Omental fat pad (tissue), 4 donors: Measurements from ENCODE around the gene BARD1. TPM values are rescaled to one million over a fixed set of nuclear protein-coding genes. Genes with fewer than 3 reads are reported as not detected.
"Not testable (repeated sequence)": the region's sequence is repeated elsewhere in the genome, so short reads cannot be mapped to it uniquely, and the experiment has no call there.

ENCODE experiments used
- ATAC-seq: fragments of 150-250 bp; one replicate; pipeline ENCODE4 v1.9.1; 2016; ENCODE audit warnings: mild to moderate bottlenecking, moderate library complexity; ENCODE audit not compliant: low FRiP score
- DNase-seq: peaks from one replicate; pipeline ENCODE4 v3.0.0-alpha.2; 2019; ENCODE audit warnings: low spot score
- total RNA-seq, 4 donors: library from RNA; depleted of rRNA; stranded (reverse); fragments of >200 nt; gene quantifications; one replicate each; pipeline ENCODE4 v1.1.0, GENCODE V29; 2016
- TF ChIP-seq, protein P1 (sequence below), 3 donors: fragments of 450-650 bp; IDR thresholded peaks; one replicate each; pipeline ENCODE4 v1.5.1; 2016 to 2017; ENCODE audit warnings: antibody characterized with exemption in 3 of 3, mild to moderate bottlenecking in 3 of 3, moderate library complexity in 2 of 3

Gene BARD1
- total RNA-seq, 4 donors from 2014 or later, result 3.3 to 9.6 (median 4.2) TPM

DNA sequence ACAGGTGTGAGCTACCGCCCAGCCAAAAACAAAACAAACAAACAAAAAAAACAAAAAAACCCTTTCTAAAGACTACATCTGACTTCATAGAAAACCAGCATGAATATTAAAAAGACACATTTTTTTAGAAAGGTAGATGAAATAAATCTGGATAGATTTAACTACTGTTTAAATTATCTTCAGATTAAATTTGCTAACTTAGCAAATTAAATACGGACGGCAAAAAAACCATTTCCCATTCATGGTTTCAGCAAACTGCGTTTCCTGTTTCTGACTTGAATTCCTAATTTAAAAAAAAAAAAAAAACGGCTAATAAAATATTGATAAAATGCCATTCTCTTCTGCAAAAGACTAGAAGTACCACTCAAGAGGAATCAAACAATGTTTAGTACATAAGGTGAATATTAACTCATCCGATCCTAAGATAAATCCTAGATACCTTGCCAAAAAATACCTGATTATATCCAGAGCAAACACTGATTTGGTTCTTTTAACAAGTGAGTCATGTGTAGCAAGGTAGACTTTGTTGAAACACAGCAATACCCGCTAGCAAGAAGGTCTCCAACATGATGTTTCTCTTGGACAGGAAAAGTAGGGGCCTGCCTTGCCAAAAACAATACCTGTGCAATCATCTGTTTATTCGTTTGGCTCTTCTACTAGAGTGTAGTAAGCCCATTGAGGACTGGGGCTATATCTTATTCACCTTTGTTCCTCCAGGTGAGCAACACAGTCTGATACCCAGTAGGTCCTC lies 96.2 kb downstream of the BARD1 start:
- TF ChIP-seq, protein P1, sequence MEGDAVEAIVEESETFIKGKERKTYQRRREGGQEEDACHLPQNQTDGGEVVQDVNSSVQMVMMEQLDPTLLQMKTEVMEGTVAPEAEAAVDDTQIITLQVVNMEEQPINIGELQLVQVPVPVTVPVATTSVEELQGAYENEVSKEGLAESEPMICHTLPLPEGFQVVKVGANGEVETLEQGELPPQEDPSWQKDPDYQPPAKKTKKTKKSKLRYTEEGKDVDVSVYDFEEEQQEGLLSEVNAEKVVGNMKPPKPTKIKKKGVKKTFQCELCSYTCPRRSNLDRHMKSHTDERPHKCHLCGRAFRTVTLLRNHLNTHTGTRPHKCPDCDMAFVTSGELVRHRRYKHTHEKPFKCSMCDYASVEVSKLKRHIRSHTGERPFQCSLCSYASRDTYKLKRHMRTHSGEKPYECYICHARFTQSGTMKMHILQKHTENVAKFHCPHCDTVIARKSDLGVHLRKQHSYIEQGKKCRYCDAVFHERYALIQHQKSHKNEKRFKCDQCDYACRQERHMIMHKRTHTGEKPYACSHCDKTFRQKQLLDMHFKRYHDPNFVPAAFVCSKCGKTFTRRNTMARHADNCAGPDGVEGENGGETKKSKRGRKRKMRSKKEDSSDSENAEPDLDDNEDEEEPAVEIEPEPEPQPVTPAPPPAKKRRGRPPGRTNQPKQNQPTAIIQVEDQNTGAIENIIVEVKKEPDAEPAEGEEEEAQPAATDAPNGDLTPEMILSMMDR (IDR thresholded peaks at IDR 0.05), result no peak
- ATAC-seq (no peak), DNase-seq (no peak)

DNA sequence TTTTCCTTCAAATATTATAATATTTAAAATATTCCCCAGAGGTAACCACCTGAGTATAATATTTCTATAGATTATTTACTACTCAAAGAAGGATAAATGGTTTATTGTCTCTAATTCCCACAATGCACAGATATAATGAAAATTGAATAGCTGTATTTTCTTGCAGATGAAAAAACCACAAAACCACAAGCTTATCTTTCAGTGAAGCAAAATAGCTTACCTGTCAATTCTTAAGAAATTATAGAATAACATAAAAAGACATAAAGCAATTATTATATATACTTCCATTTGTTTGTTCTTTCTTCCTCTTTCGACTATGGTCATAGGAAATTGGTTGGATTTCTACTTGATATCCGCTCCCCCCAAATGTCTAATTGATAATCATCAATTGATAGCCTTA lies 98.8 kb downstream of the BARD1 start:
- TF ChIP-seq, protein P1 (IDR thresholded peaks at IDR 0.05), result no peak
- ATAC-seq (no peak), DNase-seq (no peak)

DNA sequence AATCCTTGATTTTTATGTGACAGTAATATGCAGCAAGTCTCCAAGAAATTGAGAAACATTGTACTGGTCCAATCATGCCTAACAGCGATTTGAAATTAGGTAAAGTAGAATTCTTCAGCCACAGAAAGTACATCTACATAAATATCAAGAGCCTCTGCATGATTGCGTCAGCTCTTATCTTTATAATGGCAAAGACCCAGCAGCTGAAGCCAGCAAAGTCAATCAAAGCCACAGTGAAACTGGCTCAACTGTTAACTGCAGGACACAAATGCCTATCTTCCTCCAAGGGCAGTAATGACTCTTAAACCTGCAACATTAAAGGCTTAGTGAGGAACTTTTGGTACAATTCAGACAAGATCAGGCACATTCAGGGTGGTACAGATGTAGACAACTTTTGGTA lies 102.5 kb downstream of the BARD1 start:
- ATAC-seq (no peak), DNase-seq (no peak)
- TF ChIP-seq, protein P1 (IDR thresholded peaks at IDR 0.05), result no peak

DNA sequence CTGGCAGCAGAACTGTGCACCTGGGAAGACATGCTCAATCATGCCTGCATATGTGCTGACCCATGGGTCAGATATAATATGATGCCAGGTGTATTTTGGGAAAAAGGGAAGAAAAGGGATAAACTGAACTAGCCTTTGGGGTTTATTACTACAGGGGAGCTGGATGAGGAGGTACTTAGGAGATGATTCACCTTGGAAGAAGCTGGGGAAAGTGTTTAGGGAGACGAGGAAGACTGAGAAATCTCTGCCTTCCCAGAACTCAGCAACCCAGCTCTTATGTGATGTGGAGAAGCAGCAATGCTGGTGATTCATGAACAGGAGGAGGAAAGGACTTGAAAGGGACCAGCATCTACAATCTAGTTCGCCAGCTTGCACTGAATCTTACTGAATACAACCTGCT lies 110.2 kb downstream of the BARD1 start:
- TF ChIP-seq, protein P1 (IDR thresholded peaks at IDR 0.05), result no peak
- DNase-seq, result no peak
- no peak for ATAC-seq

DNA sequence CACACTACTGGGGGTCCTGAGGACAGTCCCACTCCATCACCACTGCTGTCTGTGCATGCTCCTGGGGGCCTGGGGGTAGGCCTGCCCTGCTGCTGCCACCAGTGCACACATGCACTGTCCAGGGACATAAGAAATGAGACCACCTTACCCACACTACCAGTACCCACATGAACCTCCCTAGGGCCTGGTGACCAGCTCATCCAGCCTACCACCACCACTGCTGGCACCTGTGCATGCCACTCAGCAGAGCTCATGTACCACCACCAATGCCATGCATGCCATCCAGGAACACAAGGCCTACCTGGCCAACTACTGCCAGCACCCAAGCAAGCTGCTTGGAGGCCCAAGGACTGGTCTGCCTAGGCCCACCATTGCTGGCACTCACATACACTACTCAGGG lies 112.8 kb downstream of the BARD1 start:
- ATAC-seq, result no peak

GRCh38 chr2:214695789-214696188 lies 113.7 kb downstream of the BARD1 start:
- ATAC-seq (no peak), DNase-seq (no peak)
- TF ChIP-seq, protein P1 (IDR thresholded peaks at IDR 0.05), result no peak

More for the DNA sequence above, 112.8 kb downstream of the BARD1 start:
- TF ChIP-seq, protein P1 (IDR thresholded peaks at IDR 0.05), result no peak
- DNase-seq, result no peak

GRCh38 chr2:214683557-214683956 lies 125.9 kb downstream of the BARD1 start:
- DNase-seq, result not testable (repeated sequence)

More at GRCh38 chr2:214683557-214683956, 125.9 kb downstream of the BARD1 start:
- ATAC-seq, result not testable (repeated sequence)
